CD4-positive, alpha-beta T cell treated with Interferon gamma for 1 hour (primary cell): ENCODE data around the gene ZNF652.
"Not testable (repeated sequence)": the region's sequence is repeated elsewhere in the genome, so short reads cannot be mapped to it uniquely, and the experiment has no call there.

Experiments
- DNase-seq: peaks from one replicate; pipeline ENCODE4 v3.0.0-alpha.2; 2020

The ZNF652 gene

GRCh38 chr17:49384951-49385350, 22.9 kb upstream of the ZNF652 start:
- no peak for DNase-seq

- DNase-seq, result no peak
Measured at GRCh38 chr17:49383060-49383459, 21.0 kb upstream of the ZNF652 start.

GRCh38 chr17:49382556-49382955, 20.5 kb upstream of the ZNF652 start:
- no peak for DNase-seq

GRCh38 chr17:49381793-49382192, 19.7 kb upstream of the ZNF652 start:
- no peak for DNase-seq

- no peak for DNase-seq
Measured at GRCh38 chr17:49381033-49381432, 19.0 kb upstream of the ZNF652 start.

- DNase-seq, result no peak
Measured at GRCh38 chr17:49379926-49380325, 17.9 kb upstream of the ZNF652 start.

- DNase-seq, result no peak
Measured at GRCh38 chr17:49378311-49378710, 16.3 kb upstream of the ZNF652 start.

- DNase-seq, result no peak
Measured at GRCh38 chr17:49375544-49375943, 13.5 kb upstream of the ZNF652 start.

GRCh38 chr17:49373115-49373514, 11.1 kb upstream of the ZNF652 start:
- DNase-seq, result no peak

GRCh38 chr17:49372425-49372824, 10.4 kb upstream of the ZNF652 start:
- no peak for DNase-seq

GRCh38 chr17:49370971-49371834, 9.2 kb upstream of the ZNF652 start:
- no peak for DNase-seq

- no peak for DNase-seq
Measured at GRCh38 chr17:49369760-49370159, 7.7 kb upstream of the ZNF652 start.

- no peak for DNase-seq
Measured at GRCh38 chr17:49369089-49369488, 7.0 kb upstream of the ZNF652 start.

GRCh38 chr17:49365667-49366066, 3.6 kb upstream of the ZNF652 start:
- DNase-seq, result peak; percentile 27

- DNase-seq, result not testable (repeated sequence)
Measured at GRCh38 chr17:49365126-49365525, 3.1 kb upstream of the ZNF652 start.

- DNase-seq, result no peak
Measured at GRCh38 chr17:49364119-49364518, 2.1 kb upstream of the ZNF652 start.

- no peak for DNase-seq
Measured at GRCh38 chr17:49363251-49363650, 1.2 kb upstream of the ZNF652 start.

GRCh38 chr17:49362723-49363117, 670 bp upstream of the ZNF652 start:
- DNase-seq, result no peak

GRCh38 chr17:49361129-49361901, 735 bp downstream of the ZNF652 start:
- DNase-seq, result peak; percentile 86

GRCh38 chr17:49360796-49361128, 1.3 kb downstream of the ZNF652 start:
- no peak for DNase-seq

- DNase-seq, result no peak
Measured at GRCh38 chr17:49359990-49360795, 1.9 kb downstream of the ZNF652 start.

GRCh38 chr17:49358641-49359247, 3.3 kb downstream of the ZNF652 start:
- DNase-seq, result no peak

- DNase-seq, result no peak
Measured at GRCh38 chr17:49357516-49357915, 4.5 kb downstream of the ZNF652 start.
